IPS-20b (cell line): ENCODE measurements around the gene LRRC4C.

Source experiments
- H3K27ac ChIP-seq: one replicate; pipeline ENCODE4 v1.5.1; 2013; ENCODE audit warnings: low read length
- H3K27me3 ChIP-seq: 2 replicates; pipeline ENCODE4 v1.6.1; 2013; ENCODE audit warnings: mild to moderate bottlenecking, low read length, inconsistent platforms; ENCODE audit not compliant: insufficient read depth
- H3K36me3 ChIP-seq: 2 replicates; pipeline ENCODE4 v1.6.1; 2013; ENCODE audit warnings: low read depth, mild to moderate bottlenecking, inconsistent platforms, low read length, moderate library complexity; ENCODE audit not compliant: insufficient read depth
- H3K4me1 ChIP-seq: 2 replicates; pipeline ENCODE4 v1.6.1; 2013; ENCODE audit warnings: mild to moderate bottlenecking, control low read depth, inconsistent platforms, low read length, moderate library complexity; ENCODE audit not compliant: insufficient read depth
- H3K4me3 ChIP-seq: 2 replicates; pipeline ENCODE4 v1.5.1; 2013; ENCODE audit warnings: mild to moderate bottlenecking, low read length, inconsistent platforms
- H3K9ac ChIP-seq: 2 replicates; pipeline ENCODE4 v1.6.1; 2013; ENCODE audit warnings: low read depth, mild to moderate bottlenecking, inconsistent platforms, low read length, moderate library complexity
- H3K9me3 ChIP-seq: 2 replicates; pipeline ENCODE4 v1.6.1; 2013; ENCODE audit warnings: mild to moderate bottlenecking, low read depth, low read length, inconsistent platforms; ENCODE audit not compliant: insufficient read depth

Gene LRRC4C

GRCh38 chr11:40132912-40133311 lies 1326.5 kb downstream of the LRRC4C start:
- Histone ChIP-seq H3K4me3 (no peak overlapping the region), H3K36me3 (no peaks in the 10 kb centered on the region), H3K27me3 (no peaks in the 10 kb centered on the region), H3K4me1 (no peaks in the 10 kb centered on the region), H3K9me3 (no peaks in the 10 kb centered on the region), H3K27ac (no peak overlapping the region), H3K9ac (no peak overlapping the region)

- Histone ChIP-seq H3K9me3 (no peaks in the 10 kb centered on the region), H3K36me3 (no peaks in the 10 kb centered on the region), H3K4me1 (no peaks in the 10 kb centered on the region), H3K9ac (no peak overlapping the region), H3K27ac (no peak overlapping the region), H3K27me3 (no peaks in the 10 kb centered on the region), H3K4me3 (no peak overlapping the region)
These were observed 1329.0 kb downstream of the LRRC4C start for GRCh38 chr11:40130427-40130826.

- Histone ChIP-seq H3K9me3 (no peaks in the 10 kb centered on the region), H3K4me3 (no peak overlapping the region)
These were observed 1330.2 kb downstream of the LRRC4C start for GRCh38 chr11:40129266-40129665.

GRCh38 chr11:40125054-40125453 lies 1334.4 kb downstream of the LRRC4C start:
- H3K4me1 ChIP-seq = no peaks in the 10 kb centered on the region

More at GRCh38 chr11:40129266-40129665, 1330.2 kb downstream of the LRRC4C start:
- Histone ChIP-seq H3K4me1 (no peaks in the 10 kb centered on the region), H3K9ac (no peak overlapping the region), H3K36me3 (no peaks in the 10 kb centered on the region), H3K27me3 (no peaks in the 10 kb centered on the region), H3K27ac (no peak overlapping the region)

GRCh38 chr11:40119661-40120060 lies 1339.8 kb downstream of the LRRC4C start:
- H3K4me1 ChIP-seq = no peaks in the 10 kb centered on the region; the same call in 1 of the 2 replicates
- H3K27ac ChIP-seq = no peak overlapping the region
- peaks cover 10% of the 10 kb centered on the region; the same call in 1 of the 2 replicates for H3K9me3 ChIP-seq
- no peaks in the 10 kb centered on the region for H3K27me3 ChIP-seq
- no peaks in the 10 kb centered on the region for H3K36me3 ChIP-seq
- no peak overlapping the region for H3K4me3 ChIP-seq
- no peak overlapping the region for H3K9ac ChIP-seq

More at GRCh38 chr11:40125054-40125453, 1334.4 kb downstream of the LRRC4C start:
- no peak overlapping the region for H3K4me3 ChIP-seq
- no peaks in the 10 kb centered on the region for H3K36me3 ChIP-seq
- no peaks in the 10 kb centered on the region for H3K27me3 ChIP-seq
- H3K27ac ChIP-seq = no peak overlapping the region
- H3K9me3 ChIP-seq = no peaks in the 10 kb centered on the region
- H3K9ac ChIP-seq = no peak overlapping the region

GRCh38 chr11:40118780-40119179 lies 1340.7 kb downstream of the LRRC4C start:
- H3K36me3 ChIP-seq = no peaks in the 10 kb centered on the region
- H3K4me1 ChIP-seq = no peaks in the 10 kb centered on the region; the same call in 1 of the 2 replicates
- H3K9me3 ChIP-seq = peaks cover 10% of the 10 kb centered on the region; the same call in 1 of the 2 replicates
- no peak overlapping the region for H3K4me3 ChIP-seq
- H3K9ac ChIP-seq = no peak overlapping the region
- H3K27ac ChIP-seq = no peak overlapping the region
- no peaks in the 10 kb centered on the region for H3K27me3 ChIP-seq

GRCh38 chr11:40118026-40118425 lies 1341.4 kb downstream of the LRRC4C start:
- Histone ChIP-seq H3K9ac (no peak overlapping the region), H3K4me3 (no peak overlapping the region), H3K27me3 (no peaks in the 10 kb centered on the region), H3K9me3 (peaks cover 10% of the 10 kb centered on the region; the same call in 1 of the 2 replicates), H3K27ac (no peak overlapping the region), H3K4me1 (no peaks in the 10 kb centered on the region; the same call in 1 of the 2 replicates), H3K36me3 (no peaks in the 10 kb centered on the region)

GRCh38 chr11:40104941-40105550 lies 1354.4 kb downstream of the LRRC4C start:
- Histone ChIP-seq H3K36me3 (no peaks in the 10 kb centered on the region), H3K27me3 (no peaks in the 10 kb centered on the region), H3K27ac (no peak overlapping the region), H3K4me1 (no peaks in the 10 kb centered on the region), H3K4me3 (no peak overlapping the region), H3K9ac (no peak overlapping the region), H3K9me3 (peaks cover 4% of the 10 kb centered on the region)

GRCh38 chr11:40100781-40101180 lies 1358.7 kb downstream of the LRRC4C start:
- Histone ChIP-seq H3K9me3 (peaks cover 4% of the 10 kb centered on the region), H3K27me3 (no peaks in the 10 kb centered on the region), H3K9ac (no peak overlapping the region), H3K27ac (no peak overlapping the region), H3K4me1 (no peaks in the 10 kb centered on the region; the same call in 1 of the 2 replicates), H3K4me3 (no peak overlapping the region), H3K36me3 (no peaks in the 10 kb centered on the region)

GRCh38 chr11:40100162-40100553 lies 1359.3 kb downstream of the LRRC4C start:
- H3K9me3 ChIP-seq = peaks cover 4% of the 10 kb centered on the region
- H3K4me1 ChIP-seq = no peaks in the 10 kb centered on the region; the same call in 1 of the 2 replicates
- no peaks in the 10 kb centered on the region for H3K36me3 ChIP-seq
- H3K27ac ChIP-seq = no peak overlapping the region
- no peaks in the 10 kb centered on the region for H3K27me3 ChIP-seq
- no peak overlapping the region for H3K9ac ChIP-seq
- no peak overlapping the region for H3K4me3 ChIP-seq

GRCh38 chr11:40099426-40100161 lies 1359.9 kb downstream of the LRRC4C start:
- no peak overlapping the region for H3K27ac ChIP-seq
- peaks cover 4% of the 10 kb centered on the region for H3K9me3 ChIP-seq
- no peak overlapping the region for H3K4me3 ChIP-seq
- H3K9ac ChIP-seq = no peak overlapping the region
- no peaks in the 10 kb centered on the region for H3K27me3 ChIP-seq
- H3K36me3 ChIP-seq = no peaks in the 10 kb centered on the region
- H3K4me1 ChIP-seq = no peaks in the 10 kb centered on the region; the same call in 1 of the 2 replicates

- Histone ChIP-seq H3K9me3 (no peaks in the 10 kb centered on the region), H3K4me1 (no peaks in the 10 kb centered on the region; the same call in 1 of the 2 replicates), H3K9ac (no peak overlapping the region), H3K27ac (no peak overlapping the region), H3K36me3 (no peaks in the 10 kb centered on the region), H3K4me3 (no peak overlapping the region), H3K27me3 (no peaks in the 10 kb centered on the region)
These were observed 1364.0 kb downstream of the LRRC4C start for GRCh38 chr11:40095446-40095845.
